Stomach (tissue), 9 donors: Measurements from ENCODE around the gene ACE2. TPM values are rescaled to one million over a fixed set of nuclear protein-coding genes. Genes with fewer than 3 reads are reported as not detected.

Experiments
- DNase-seq, 2 donors: peaks; one replicate each; pipeline versions ENCODE4 v3.0.0 to v3.0.0-alpha.2; 2013 to 2019
- H3K27ac ChIP-seq, 5 donors: fragments of 200-600 bp in 4 of 5; sonication (generic) in 4 of 5; one replicate each; pipeline ENCODE4 v1.5.1; 2013 to 2019; ENCODE audit warnings: mild to moderate bottlenecking in 1 of 5, moderate library complexity in 1 of 5
- H3K27me3 ChIP-seq, 3 donors: fragments of 200-600 bp; sonication (generic); one replicate each; pipeline ENCODE4 v1.5.1; 2017 to 2019; ENCODE audit warnings: mixed run types in 1 of 3
- H3K36me3 ChIP-seq, 4 donors: fragments of 200-600 bp; sonication (generic); 1 replicate in 3 of 4; 2 replicates in 1 of 4; pipeline ENCODE4 v1.5.1; 2016 to 2019
- H3K4me1 ChIP-seq, 4 donors: fragments of 200-600 bp; sonication (generic); one replicate each; pipeline ENCODE4 v1.5.1; 2016 to 2019
- H3K4me3 ChIP-seq, 4 donors: fragments of 200-600 bp; sonication (generic) in 3 of 4; one replicate each; pipeline ENCODE4 v1.5.1; 2016 to 2019; ENCODE audit warnings: mild to moderate bottlenecking in 1 of 4
- H3K9me3 ChIP-seq, 4 donors: fragments of 200-600 bp; sonication (generic); one replicate each; pipeline ENCODE4 v1.5.1; 2016 to 2019
- CTCF ChIP-seq, 7 experiments: fragments of 450-650 bp in 4 of 7; fragments of 200-600 bp in 3 of 7; sonication (generic) in 3 of 7; IDR thresholded peaks; one replicate each; pipeline ENCODE4 v1.5.1; 2016 to 2019; ENCODE audit warnings: antibody characterized with exemption in 7 of 7, control low read depth in 2 of 7, mild to moderate bottlenecking in 1 of 7
- EP300 ChIP-seq: sonication (generic); formaldehyde crosslinking; IDR thresholded peaks from one replicate; pipeline ENCODE4 v1.6.1; 2017; ENCODE audit warnings: antibody characterized with exemption
- POLR2A ChIP-seq, 4 donors: fragments of 450-650 bp; IDR thresholded peaks; one replicate each; pipeline ENCODE4 v1.6.1; 2016; ENCODE audit warnings: antibody characterized with exemption in 4 of 4, control low read depth in 2 of 4, mild to moderate bottlenecking in 1 of 4, moderate library complexity in 1 of 4
- POLR2AphosphoS5 ChIP-seq, 3 donors: sonication (generic); formaldehyde crosslinking; IDR thresholded peaks; one replicate each; pipeline ENCODE4 v1.6.1; 2016; ENCODE audit warnings: antibody characterized with exemption in 3 of 3
- WGBS, 5 donors: extraction: QIAGEN DNeasy Blood & Tissue Kit in 3 of 5; methylation state at CpG; one replicate each; pipeline versions ENCODE4 v1.1.5 to v1.1.7; 2013 to 2018; 5-methylcytosine and 5-hydroxymethylcytosine counted together
- intact Hi-C: fragments of 100-400 bp; cut with DNase I; formaldehyde crosslinking; loops from one replicate; pipeline ENCODE4 v1.15.1; 2023; ENCODE audit warnings: low total_unique reads
- polyA plus RNA-seq, 3 donors: library from polyadenylated mRNA; stranded (reverse); fragments of 200-250 nt; gene quantifications; one replicate each; pipeline ENCODE4 v1.2.3, GENCODE V29; 2013
- total RNA-seq, 5 donors: library from RNA; depleted of rRNA; stranded (reverse); fragments of >200 nt; gene quantifications; one replicate each; pipeline versions ENCODE4 v1.1.0 to v1.2.3, GENCODE V29; 2014 to 2016
- donor health status: healthy with polysubstance abuse.
- donor health status: Bipolar disorder and iron deficiency.
- donor health status: healthy.

Gene ACE2
- total and polyA plus RNA-seq, 8 donors: 0.25 to 8.1 (median 1.0) TPM; not detected in 2

- Histone ChIP-seq H3K4me1 (no peaks in the 10 kb centered on the region), H3K27ac (no peak overlapping the region), H3K36me3 (no peaks in the 10 kb centered on the region), H3K9me3 (no peaks in the 10 kb centered on the region), H3K27me3 (peaks cover 0 to 12% (median 0%) of the 10 kb centered on the region in 3 donors), H3K4me3 (no peak overlapping the region)
- intact Hi-C loops: no loop called here
- WGBS, 5 donors: 83 to 97% (median 90%) methylated on average over 3 of the region's 3 CpGs
- no peak for TF ChIP-seq CTCF (IDR thresholded peaks at IDR 0.05)
- no peak for TF ChIP-seq EP300
- TF ChIP-seq POLR2A (IDR thresholded peaks at IDR 0.05): no peak
- TF ChIP-seq POLR2AphosphoS5 (IDR thresholded peaks at IDR 0.05): no peak
- DNase-seq: no peak
Measured at GRCh38 chrX:15559227-15559626, 41.5 kb downstream of the ACE2 start.

GRCh38 chrX:15549189-15550012 is 51.4 kb downstream of the ACE2 start:
- no peak overlapping the region for H3K27ac ChIP-seq
- WGBS, 5 donors: 69 to 83% (median 80%) methylated on average over 5 to 8 of the region's 8 CpGs
- peaks cover 0 to 6% (median 0%) of the 10 kb centered on the region in 3 donors for H3K27me3 ChIP-seq
- H3K4me1 ChIP-seq: no peaks in the 10 kb centered on the region
- no peak for TF ChIP-seq EP300
- TF ChIP-seq POLR2AphosphoS5 (IDR thresholded peaks at IDR 0.05): no peak
- TF ChIP-seq CTCF (IDR thresholded peaks at IDR 0.05): no peak
- TF ChIP-seq POLR2A (IDR thresholded peaks at IDR 0.05): no peak
- no peak overlapping the region for H3K4me3 ChIP-seq
- no peaks in the 10 kb centered on the region for H3K36me3 ChIP-seq
- peaks cover 0 to 5% (median 2%) of the 10 kb centered on the region in 4 donors for H3K9me3 ChIP-seq
- DNase-seq: no peak
- intact Hi-C loops: no loop called here

- no peak for TF ChIP-seq POLR2A (IDR thresholded peaks at IDR 0.05)
- WGBS, 5 donors: 73 to 96% (median 77%) methylated on average over 2 of the region's 2 CpGs
- H3K9me3 ChIP-seq: peaks cover 0 to 5% (median 2%) of the 10 kb centered on the region in 4 donors
- intact Hi-C loops: no loop called here
- H3K4me3 ChIP-seq: no peak overlapping the region
- DNase-seq: no peak
- H3K27me3 ChIP-seq: peaks cover 0 to 6% (median 0%) of the 10 kb centered on the region in 3 donors
- no peak overlapping the region for H3K27ac ChIP-seq
- no peaks in the 10 kb centered on the region for H3K36me3 ChIP-seq
- no peaks in the 10 kb centered on the region for H3K4me1 ChIP-seq
Measured at GRCh38 chrX:15547356-15547755, 53.4 kb downstream of the ACE2 start.

- TF ChIP-seq CTCF (IDR thresholded peaks at IDR 0.05): no peak
- no peak for TF ChIP-seq EP300
- no peak for TF ChIP-seq POLR2A (IDR thresholded peaks at IDR 0.05)
- TF ChIP-seq POLR2AphosphoS5 (IDR thresholded peaks at IDR 0.05): no peak
- 57 to 80% (median 74%) methylated on average over 5 of the region's 5 CpGs for WGBS, 5 donors
- Histone ChIP-seq H3K4me3 (no peak overlapping the region), H3K4me1 (no peaks in the 10 kb centered on the region), H3K27ac (no peak overlapping the region), H3K9me3 (peaks cover 0 to 5% (median 2%) of the 10 kb centered on the region in 4 donors), H3K27me3 (peaks cover 0 to 6% (median 0%) of the 10 kb centered on the region in 3 donors), H3K36me3 (no peaks in the 10 kb centered on the region)
- DNase-seq: no peak
- intact Hi-C loops: no loop called here
Measured at GRCh38 chrX:15546745-15547144, 54.0 kb downstream of the ACE2 start.

GRCh38 chrX:15530318-15530717 is 70.4 kb downstream of the ACE2 start:
- Histone ChIP-seq H3K27me3 (peaks cover 0 to 4% (median 0%) of the 10 kb centered on the region in 3 donors), H3K27ac (no peak overlapping the region), H3K36me3 (no peaks in the 10 kb centered on the region), H3K4me3 (no peak overlapping the region), H3K9me3 (no peaks in the 10 kb centered on the region), H3K4me1 (no peaks in the 10 kb centered on the region)
- intact Hi-C loops: no loop called here
- 57 to 77% (median 72%) methylated on average over 5 to 6 of the region's 6 CpGs for WGBS, 5 donors
- TF ChIP-seq EP300 (no peak), POLR2A (IDR thresholded peaks at IDR 0.05) (no peak)
- no peak for DNase-seq
